ENCODE results near the gene KCNJ4. TPM values are rescaled to one million over a fixed set of nuclear protein-coding genes. Genes with fewer than 3 reads are reported as not detected.

KCNJ4 gene
- total RNA-seq, 1 experiment from 2014 or later = 0.18 TPM

- Histone ChIP-seq H3K27me3 (ENCODE audit: control insufficient read depth, insufficient read depth, low read length) (no peaks in the 10 kb centered on the region), H3K4me3 (ENCODE audit: low read depth in 2 of 2, low read length in 2 of 2) (no peak overlapping the region), H3K9me3 (ENCODE audit: control insufficient read depth, insufficient read depth, low read depth, low read length) (no peaks in the 10 kb centered on the region), H3K36me3 (ENCODE audit: control insufficient read depth, insufficient read depth, low read length) (no peaks in the 10 kb centered on the region), H3K4me1 (ENCODE audit: control insufficient read depth, insufficient read depth, low read length) (no peaks in the 10 kb centered on the region), H3K27ac (ENCODE audit: low read length) (no peak overlapping the region)
- BruUV-seq (replicated peaks) = no TSS peak
- intact Hi-C loops (cut with micrococcal nuclease; ENCODE audit: unreplicated experiment) = no loop called here
- POLR2A ChIA-PET = no interaction called here
- CTCF ChIA-PET = no interaction called here
- no peak for ATAC-seq
- no peak for DNase-seq (ENCODE audit: low read depth, low spot score)
- TF ChIP-seq TCF7L2 (IDR thresholded peaks at IDR 0.05; ENCODE audit: low read depth, low read length) = no peak
- TF ChIP-seq REST (IDR thresholded peaks at IDR 0.05; ENCODE audit: insufficient read depth in 1 of 2, low read depth in 2 of 2, low read length in 1 of 2) = no peak
- no peak for TF ChIP-seq SIN3A (IDR thresholded peaks at IDR 0.05; ENCODE audit: borderline replicate concordance, insufficient read depth, low read depth, low read length)
- no peak for TF ChIP-seq POLR2AphosphoS5 (IDR thresholded peaks at IDR 0.05; ENCODE audit: low read depth, low read length)
- TF ChIP-seq CTCF (IDR thresholded peaks at IDR 0.05) = no peak
- in situ Hi-C loops (cut with HindIII; ENCODE audit: low pct_unique_long_range_greater_than_20kb, low sequenced_read_pairs) = no loop called here
Observed at GRCh38 chr22:38450234-38450797, 4.7 kb downstream of the KCNJ4 start.

GRCh38 chr22:38449776-38450175 is 5.2 kb downstream of the KCNJ4 start:
- BruUV-seq (replicated peaks) = no TSS peak
- DNase-seq (ENCODE audit: low read depth, low spot score) (no peak), ATAC-seq (no peak)
- no peaks in the 10 kb centered on the region for H3K27me3 ChIP-seq (ENCODE audit: control insufficient read depth, insufficient read depth, low read length)
- no peaks in the 10 kb centered on the region for H3K4me1 ChIP-seq (ENCODE audit: control insufficient read depth, insufficient read depth, low read length)
- no peak overlapping the region for H3K27ac ChIP-seq (ENCODE audit: low read length)
- H3K36me3 ChIP-seq (ENCODE audit: control insufficient read depth, insufficient read depth, low read length) = no peaks in the 10 kb centered on the region
- TF ChIP-seq POLR2AphosphoS5 (IDR thresholded peaks at IDR 0.05; ENCODE audit: low read depth, low read length) (no peak), REST (IDR thresholded peaks at IDR 0.05; ENCODE audit: insufficient read depth in 1 of 2, low read depth in 2 of 2, low read length in 1 of 2) (no peak), TCF7L2 (IDR thresholded peaks at IDR 0.05; ENCODE audit: low read depth, low read length) (no peak), CTCF (IDR thresholded peaks at IDR 0.05) (no peak)
- ChIA-PET CTCF (no interaction called here), POLR2A (no interaction called here)
- in situ Hi-C loops (cut with HindIII; ENCODE audit: low pct_unique_long_range_greater_than_20kb, low sequenced_read_pairs) = no loop called here
- no peak overlapping the region for H3K4me3 ChIP-seq (ENCODE audit: low read depth in 2 of 2, low read length in 2 of 2)
- no peaks in the 10 kb centered on the region for H3K9me3 ChIP-seq (ENCODE audit: control insufficient read depth, insufficient read depth, low read depth, low read length)
- intact Hi-C loops (cut with micrococcal nuclease; ENCODE audit: unreplicated experiment) = no loop called here

Data from Panc1 (cell line).